GM21723 (cell line): ENCODE data around the gene PRKCE.

Experiments used
- ATAC-seq: cut with Tn5 transposase; IDR thresholded peaks from one replicate; pipeline ENCODE4 v1.9.1; 2021; ENCODE audit warnings: mild to moderate bottlenecking, moderate library complexity; ENCODE audit not compliant: unreplicated experiment

The PRKCE gene

GRCh38 chr2:45826884-45827635 is 175.6 kb downstream of the PRKCE start:
- no peak for ATAC-seq

GRCh38 chr2:45830322-45830721 is 178.8 kb downstream of the PRKCE start:
- ATAC-seq: no peak

GRCh38 chr2:45833301-45833967 is 182.0 kb downstream of the PRKCE start:
- ATAC-seq: peak; percentile 38

- peak; percentile 79 for ATAC-seq
Measured at GRCh38 chr2:45833968-45834344, 182.5 kb downstream of the PRKCE start.

GRCh38 chr2:45834372-45834771 is 182.9 kb downstream of the PRKCE start:
- no peak for ATAC-seq

GRCh38 chr2:45834858-45835257 is 183.4 kb downstream of the PRKCE start:
- ATAC-seq: no peak

- ATAC-seq: peak; percentile 21
Measured at GRCh38 chr2:45836316-45836715, 184.8 kb downstream of the PRKCE start.

- peak; percentile 34 for ATAC-seq
Measured at GRCh38 chr2:45836740-45837139, 185.3 kb downstream of the PRKCE start.

- no peak for ATAC-seq
Measured at GRCh38 chr2:45837812-45838341, 186.4 kb downstream of the PRKCE start.

- ATAC-seq: no peak
Measured at GRCh38 chr2:45839508-45840251, 188.2 kb downstream of the PRKCE start.

- ATAC-seq: peak; percentile 36
Measured at GRCh38 chr2:45840481-45840880, 189.0 kb downstream of the PRKCE start.

- no peak for ATAC-seq
Measured at GRCh38 chr2:45841752-45842407, 190.4 kb downstream of the PRKCE start.

GRCh38 chr2:45843136-45843535 is 191.7 kb downstream of the PRKCE start:
- ATAC-seq: peak; percentile 62

- ATAC-seq: no peak
Measured at GRCh38 chr2:45844796-45845457, 193.5 kb downstream of the PRKCE start.

- no peak for ATAC-seq
Measured at GRCh38 chr2:45845566-45845965, 194.1 kb downstream of the PRKCE start.

GRCh38 chr2:45849491-45850283 is 198.2 kb downstream of the PRKCE start:
- no peak for ATAC-seq

- no peak for ATAC-seq
Measured at GRCh38 chr2:45850558-45850957, 199.1 kb downstream of the PRKCE start.

GRCh38 chr2:45851111-45851510 is 199.6 kb downstream of the PRKCE start:
- no peak for ATAC-seq

- no peak for ATAC-seq
Measured at GRCh38 chr2:45851576-45852304, 200.3 kb downstream of the PRKCE start.
